WERI-Rb-1 (cell line): ENCODE results near the gene METTL23.
"Not testable (repeated sequence)": the region's sequence is repeated elsewhere in the genome, so short reads cannot be mapped to it uniquely, and the experiment has no call there.

Source experiments
- DNase-seq: peaks from one replicate; pipeline ENCODE4 v3.0.0-alpha.2; 2020
- H3K27ac ChIP-seq: fragments of 250-450 bp; sonication (Bioruptor Pico); 2 replicates; pipeline ENCODE4 v1.5.1; 2020; ENCODE audit warnings: mild to moderate bottlenecking, moderate library complexity
- H3K27me3 ChIP-seq: fragments of 250-450 bp; sonication (Bioruptor Pico); 2 replicates; pipeline ENCODE4 v1.5.1; 2021; ENCODE audit warnings: mild to moderate bottlenecking, low read depth, moderate library complexity; ENCODE audit not compliant: insufficient read depth, severe bottlenecking
- H3K36me3 ChIP-seq: fragments of 250-450 bp; sonication (Bioruptor Pico); 2 replicates; pipeline ENCODE4 v1.5.1; 2020; ENCODE audit warnings: mild to moderate bottlenecking, moderate library complexity
- H3K4me3 ChIP-seq: 2 replicates; pipeline ENCODE4 v1.5.1; 2011; ENCODE audit warnings: low read depth, mild to moderate bottlenecking, control low read depth, low read length
- H3K9me3 ChIP-seq: fragments of 250-450 bp; sonication (Bioruptor Pico); 2 replicates; pipeline ENCODE4 v1.5.1; 2021; ENCODE audit warnings: mild to moderate bottlenecking, moderate library complexity; ENCODE audit not compliant: severe bottlenecking
- TF ChIP-seq, protein P1 (sequence below): IDR thresholded peaks from 2 replicates; pipeline ENCODE4 v1.5.1; 2011; ENCODE audit warnings: low read depth, mild to moderate bottlenecking, control low read depth, inconsistent platforms, low read length

METTL23 gene

GRCh38 chr17:76702941-76703637 lies 23.6 kb upstream of the METTL23 start:
- DNase-seq, result no peak
- no peaks in the 10 kb centered on the region for H3K27me3 ChIP-seq
- H3K36me3 ChIP-seq, result peaks cover 5% of the 10 kb centered on the region
- no peak overlapping the region for H3K4me3 ChIP-seq
- no peaks in the 10 kb centered on the region for H3K9me3 ChIP-seq
- TF ChIP-seq, protein P1, sequence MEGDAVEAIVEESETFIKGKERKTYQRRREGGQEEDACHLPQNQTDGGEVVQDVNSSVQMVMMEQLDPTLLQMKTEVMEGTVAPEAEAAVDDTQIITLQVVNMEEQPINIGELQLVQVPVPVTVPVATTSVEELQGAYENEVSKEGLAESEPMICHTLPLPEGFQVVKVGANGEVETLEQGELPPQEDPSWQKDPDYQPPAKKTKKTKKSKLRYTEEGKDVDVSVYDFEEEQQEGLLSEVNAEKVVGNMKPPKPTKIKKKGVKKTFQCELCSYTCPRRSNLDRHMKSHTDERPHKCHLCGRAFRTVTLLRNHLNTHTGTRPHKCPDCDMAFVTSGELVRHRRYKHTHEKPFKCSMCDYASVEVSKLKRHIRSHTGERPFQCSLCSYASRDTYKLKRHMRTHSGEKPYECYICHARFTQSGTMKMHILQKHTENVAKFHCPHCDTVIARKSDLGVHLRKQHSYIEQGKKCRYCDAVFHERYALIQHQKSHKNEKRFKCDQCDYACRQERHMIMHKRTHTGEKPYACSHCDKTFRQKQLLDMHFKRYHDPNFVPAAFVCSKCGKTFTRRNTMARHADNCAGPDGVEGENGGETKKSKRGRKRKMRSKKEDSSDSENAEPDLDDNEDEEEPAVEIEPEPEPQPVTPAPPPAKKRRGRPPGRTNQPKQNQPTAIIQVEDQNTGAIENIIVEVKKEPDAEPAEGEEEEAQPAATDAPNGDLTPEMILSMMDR, result no peak
- H3K27ac ChIP-seq, result no peak overlapping the region

- DNase-seq, result no peak
- H3K27me3 ChIP-seq, result no peaks in the 10 kb centered on the region
- no peak overlapping the region for H3K4me3 ChIP-seq
- TF ChIP-seq, protein P1, result no peak
- peaks cover 5% of the 10 kb centered on the region for H3K36me3 ChIP-seq
- no peaks in the 10 kb centered on the region for H3K9me3 ChIP-seq
- H3K27ac ChIP-seq, result no peak overlapping the region
These were observed 21.8 kb upstream of the METTL23 start for GRCh38 chr17:76704805-76705204.

DNA sequence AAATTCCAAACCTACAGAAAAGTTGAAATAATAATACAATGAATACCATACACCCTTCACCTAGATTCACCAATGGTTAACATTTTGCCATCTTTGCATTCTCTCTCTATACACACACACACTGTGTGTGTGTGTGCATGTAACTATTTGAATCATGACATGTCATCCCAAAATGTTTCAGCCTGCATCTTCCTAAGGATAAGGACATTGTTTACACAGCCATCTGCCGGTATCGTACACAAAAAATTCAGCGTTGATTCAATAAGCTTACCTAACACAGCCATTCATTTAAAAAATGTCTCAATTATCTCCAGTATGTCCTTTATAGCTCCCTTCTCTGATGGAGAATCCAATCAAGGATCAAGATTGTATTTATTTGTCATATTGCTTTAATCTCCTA lies 19.8 kb upstream of the METTL23 start:
- no peak overlapping the region for H3K4me3 ChIP-seq
- H3K36me3 ChIP-seq, result peaks cover 5% of the 10 kb centered on the region
- TF ChIP-seq, protein P1, result no peak
- H3K27me3 ChIP-seq, result no peaks in the 10 kb centered on the region
- DNase-seq, result no peak
- H3K9me3 ChIP-seq, result no peaks in the 10 kb centered on the region
- no peak overlapping the region for H3K27ac ChIP-seq

DNA sequence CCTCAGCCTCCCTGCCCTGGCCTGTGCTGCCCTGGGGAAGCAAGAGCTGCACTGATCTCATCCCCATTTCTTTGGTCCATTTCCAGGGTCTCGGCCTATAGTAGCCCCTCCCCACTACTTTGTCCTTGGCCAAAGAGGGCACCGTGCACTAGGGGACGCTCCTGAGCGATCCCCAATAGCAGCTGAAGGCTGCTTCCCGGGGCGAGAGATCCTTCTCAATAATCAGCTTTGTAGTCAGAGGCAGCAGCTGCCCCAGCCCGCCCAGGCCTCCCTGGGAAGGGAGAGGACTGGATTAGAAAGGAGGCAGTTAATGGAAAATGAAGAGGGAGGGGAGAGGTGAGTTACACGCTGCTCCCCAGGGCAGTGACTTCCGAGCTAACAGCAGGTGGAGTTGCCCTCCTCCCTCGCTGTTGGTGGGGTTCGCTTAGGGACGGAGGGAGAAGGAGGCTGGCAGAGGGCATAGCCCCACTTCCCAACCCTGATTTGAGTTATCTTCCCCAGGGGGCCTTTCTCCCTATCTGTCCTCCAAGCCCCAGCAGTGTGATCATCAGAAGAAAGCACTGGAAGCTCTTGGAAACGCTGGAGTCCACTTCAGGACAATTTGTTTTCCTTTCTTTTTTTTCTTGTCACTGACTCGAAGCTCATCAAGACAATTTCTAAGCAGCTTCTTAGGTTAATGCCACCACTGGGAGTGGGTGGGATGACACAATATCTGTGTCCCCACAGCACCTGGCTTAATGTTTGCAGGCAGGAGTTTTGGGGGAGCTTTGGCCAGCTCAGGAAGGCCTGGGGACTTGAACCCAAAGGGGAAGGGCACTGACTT lies 18.4 kb upstream of the METTL23 start:
- TF ChIP-seq, protein P1, result peak; percentile 95
- Histone ChIP-seq H3K27ac (peak overlapping the region; percentile 78), H3K4me3 (peak overlapping the region; percentile 67), H3K9me3 (no peaks in the 10 kb centered on the region), H3K27me3 (no peaks in the 10 kb centered on the region), H3K36me3 (peaks cover 13% of the 10 kb centered on the region)
- DNase-seq, result peak; percentile 98

- H3K4me3 ChIP-seq, result peak overlapping the region; percentile 67
- no peaks in the 10 kb centered on the region for H3K9me3 ChIP-seq
- peak overlapping the region; percentile 78 for H3K27ac ChIP-seq
- DNase-seq, result peak; percentile 70
- TF ChIP-seq, protein P1, result no peak
- no peaks in the 10 kb centered on the region for H3K27me3 ChIP-seq
- peaks cover 23% of the 10 kb centered on the region for H3K36me3 ChIP-seq
These were observed 17.3 kb upstream of the METTL23 start for GRCh38 chr17:76709077-76709950.

DNA sequence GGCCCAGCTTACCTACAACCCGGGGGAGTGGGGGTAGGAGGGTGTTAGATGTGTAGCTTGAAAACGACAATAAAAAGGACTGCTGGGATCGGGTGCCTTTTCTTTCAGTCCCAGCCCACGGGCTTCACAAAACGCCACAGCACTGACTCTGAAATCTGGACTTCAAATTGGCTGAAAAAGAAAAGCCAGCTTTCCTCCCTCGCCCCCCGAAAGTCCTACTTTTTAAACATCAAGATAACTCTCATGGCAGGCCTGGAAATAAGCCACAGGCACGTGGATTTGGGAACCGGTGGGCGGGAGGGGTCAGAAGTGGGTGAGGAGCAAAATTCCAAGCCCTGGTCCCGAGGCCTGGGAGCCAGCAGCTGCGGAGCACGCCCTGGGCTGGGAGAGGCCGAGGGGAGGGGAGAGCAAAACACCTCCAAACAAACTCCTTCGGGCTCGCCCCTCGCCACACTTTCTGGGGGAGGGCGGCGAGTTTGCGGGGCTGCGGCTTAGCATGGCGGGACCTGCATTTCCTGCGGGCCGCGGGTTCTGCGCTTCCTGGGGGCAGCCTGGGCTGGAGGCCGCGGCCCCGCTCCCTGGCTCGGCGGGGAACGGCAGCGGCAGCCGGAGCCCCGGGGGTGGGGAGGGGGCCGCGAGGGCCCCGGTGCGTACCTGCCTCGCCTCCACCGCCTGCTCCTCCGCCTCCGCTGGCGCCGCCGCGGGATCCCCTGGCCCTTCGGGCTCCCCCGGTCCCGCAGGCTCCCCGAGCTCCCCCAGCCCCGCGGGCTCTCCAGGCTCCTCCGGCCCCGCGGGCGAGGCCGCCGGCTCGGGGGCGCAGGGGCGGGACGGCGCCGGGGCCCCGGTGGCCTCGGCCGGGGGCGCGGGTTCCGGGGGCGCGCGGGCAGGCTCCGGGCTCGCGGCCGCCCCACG lies 16.4 kb upstream of the METTL23 start:
- DNase-seq, H3K9me3 ChIP-seq, H3K27me3 ChIP-seq: not testable (repeated sequence)
- H3K4me3 ChIP-seq, result peak overlapping the region; percentile 67
- peak overlapping the region; percentile 78 for H3K27ac ChIP-seq
- H3K36me3 ChIP-seq, result peaks cover 30% of the 10 kb centered on the region
